Measurements from ENCODE around the gene MTUS2.

The MTUS2 gene

GRCh38 chr13:29271606-29272005 is 451.5 kb downstream of the MTUS2 start:
- H3K4me3 ChIP-seq (ENCODE audit: low read depth, low read length): no peak overlapping the region
- no peak for DNase-seq (ENCODE audit: low read depth)
- TF ChIP-seq POLR2A (IDR thresholded peaks at IDR 0.05; ENCODE audit: extremely low read depth, insufficient read length): no peak
- no peak for TF ChIP-seq MYC (IDR thresholded peaks at IDR 0.05; ENCODE audit: low read depth, low read length)
- TF ChIP-seq CTCF (IDR thresholded peaks at IDR 0.05; ENCODE audit: low read depth, low read length): no peak
- no peak for TF ChIP-seq MAX (IDR thresholded peaks at IDR 0.05; ENCODE audit: low read depth, low read length)

GRCh38 chr13:29279356-29280254 is 459.5 kb downstream of the MTUS2 start:
- TF ChIP-seq POLR2A (IDR thresholded peaks at IDR 0.05; ENCODE audit: extremely low read depth, insufficient read length): no peak
- no peak for TF ChIP-seq MAX (IDR thresholded peaks at IDR 0.05; ENCODE audit: low read depth, low read length)
- no peak for TF ChIP-seq MYC (IDR thresholded peaks at IDR 0.05; ENCODE audit: low read depth, low read length)
- no peak for TF ChIP-seq CTCF (IDR thresholded peaks at IDR 0.05; ENCODE audit: low read depth, low read length)
- no peak for DNase-seq (ENCODE audit: low read depth)
- no peak overlapping the region for H3K4me3 ChIP-seq (ENCODE audit: low read depth, low read length)

- no peak for DNase-seq (ENCODE audit: low read depth)
- H3K4me3 ChIP-seq (ENCODE audit: low read depth, low read length): no peak overlapping the region
- TF ChIP-seq MAX (IDR thresholded peaks at IDR 0.05; ENCODE audit: low read depth, low read length) (no peak), CTCF (IDR thresholded peaks at IDR 0.05; ENCODE audit: low read depth, low read length) (no peak), POLR2A (IDR thresholded peaks at IDR 0.05; ENCODE audit: extremely low read depth, insufficient read length) (no peak), MYC (IDR thresholded peaks at IDR 0.05; ENCODE audit: low read depth, low read length) (no peak)
These were observed 461.9 kb downstream of the MTUS2 start for GRCh38 chr13:29281932-29282495.

- no peak for DNase-seq (ENCODE audit: low read depth)
- TF ChIP-seq POLR2A (IDR thresholded peaks at IDR 0.05; ENCODE audit: extremely low read depth, insufficient read length) (no peak), MAX (IDR thresholded peaks at IDR 0.05; ENCODE audit: low read depth, low read length) (no peak), MYC (IDR thresholded peaks at IDR 0.05; ENCODE audit: low read depth, low read length) (no peak), CTCF (IDR thresholded peaks at IDR 0.05; ENCODE audit: low read depth, low read length) (no peak)
- no peak overlapping the region for H3K4me3 ChIP-seq (ENCODE audit: low read depth, low read length)
These were observed 464.6 kb downstream of the MTUS2 start for GRCh38 chr13:29284726-29285125.

GRCh38 chr13:29287237-29287636 is 467.1 kb downstream of the MTUS2 start:
- TF ChIP-seq MYC (IDR thresholded peaks at IDR 0.05; ENCODE audit: low read depth, low read length) (no peak), POLR2A (IDR thresholded peaks at IDR 0.05; ENCODE audit: extremely low read depth, insufficient read length) (no peak), MAX (IDR thresholded peaks at IDR 0.05; ENCODE audit: low read depth, low read length) (no peak), CTCF (IDR thresholded peaks at IDR 0.05; ENCODE audit: low read depth, low read length) (no peak)
- no peak overlapping the region for H3K4me3 ChIP-seq (ENCODE audit: low read depth, low read length)
- no peak for DNase-seq (ENCODE audit: low read depth)
